Breast epithelium (tissue), 3 donors: ENCODE measurements around the gene NUB1.

ENCODE experiments used
- POLR2AphosphoS5 ChIP-seq, 3 donors: sonication (generic); formaldehyde crosslinking; IDR thresholded peaks; one replicate each; pipeline ENCODE4 v1.6.1; 2017; ENCODE audit warnings: antibody characterized with exemption in 3 of 3
- TF ChIP-seq, protein P1 (sequence below), 3 donors: fragments of 450-650 bp; IDR thresholded peaks; one replicate each; pipeline ENCODE4 v1.5.1; 2016 to 2017; ENCODE audit warnings: antibody characterized with exemption in 3 of 3, mild to moderate bottlenecking in 3 of 3, moderate library complexity in 3 of 3

DNA sequence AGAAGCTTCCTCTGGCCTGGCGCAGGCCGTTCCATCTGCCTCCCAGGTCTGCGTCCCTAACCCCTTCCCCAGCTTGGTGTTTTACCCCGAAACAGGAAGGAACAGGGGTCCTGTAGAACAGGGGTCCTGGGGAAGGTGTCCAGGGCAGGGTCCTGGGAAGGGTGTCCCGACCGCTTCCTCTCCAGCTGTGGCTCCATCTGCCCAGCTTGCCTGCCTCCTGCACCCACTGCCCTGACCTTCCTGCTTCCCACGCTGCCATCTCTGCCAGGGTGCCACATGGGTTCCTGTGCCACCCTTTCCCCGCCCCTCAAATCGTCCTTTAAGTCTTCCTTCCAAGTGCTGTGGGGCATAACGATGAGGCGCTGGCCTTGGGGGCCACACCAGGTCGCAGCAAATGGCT lies 35.8 kb downstream of the NUB1 start:
- TF ChIP-seq, protein P1, sequence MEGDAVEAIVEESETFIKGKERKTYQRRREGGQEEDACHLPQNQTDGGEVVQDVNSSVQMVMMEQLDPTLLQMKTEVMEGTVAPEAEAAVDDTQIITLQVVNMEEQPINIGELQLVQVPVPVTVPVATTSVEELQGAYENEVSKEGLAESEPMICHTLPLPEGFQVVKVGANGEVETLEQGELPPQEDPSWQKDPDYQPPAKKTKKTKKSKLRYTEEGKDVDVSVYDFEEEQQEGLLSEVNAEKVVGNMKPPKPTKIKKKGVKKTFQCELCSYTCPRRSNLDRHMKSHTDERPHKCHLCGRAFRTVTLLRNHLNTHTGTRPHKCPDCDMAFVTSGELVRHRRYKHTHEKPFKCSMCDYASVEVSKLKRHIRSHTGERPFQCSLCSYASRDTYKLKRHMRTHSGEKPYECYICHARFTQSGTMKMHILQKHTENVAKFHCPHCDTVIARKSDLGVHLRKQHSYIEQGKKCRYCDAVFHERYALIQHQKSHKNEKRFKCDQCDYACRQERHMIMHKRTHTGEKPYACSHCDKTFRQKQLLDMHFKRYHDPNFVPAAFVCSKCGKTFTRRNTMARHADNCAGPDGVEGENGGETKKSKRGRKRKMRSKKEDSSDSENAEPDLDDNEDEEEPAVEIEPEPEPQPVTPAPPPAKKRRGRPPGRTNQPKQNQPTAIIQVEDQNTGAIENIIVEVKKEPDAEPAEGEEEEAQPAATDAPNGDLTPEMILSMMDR (IDR thresholded peaks at IDR 0.05) = no peak
- TF ChIP-seq POLR2AphosphoS5 (IDR thresholded peaks at IDR 0.05) = no peak
